Medulla oblongata (tissue), 1 donor: Measurements from ENCODE around the gene RARRES1.

ENCODE experiments used
- DNase-seq: peaks from one replicate; pipeline ENCODE4 v3.0.0-alpha.2; 2015; ENCODE audit errors: extremely low spot score

The RARRES1 gene, protein sequence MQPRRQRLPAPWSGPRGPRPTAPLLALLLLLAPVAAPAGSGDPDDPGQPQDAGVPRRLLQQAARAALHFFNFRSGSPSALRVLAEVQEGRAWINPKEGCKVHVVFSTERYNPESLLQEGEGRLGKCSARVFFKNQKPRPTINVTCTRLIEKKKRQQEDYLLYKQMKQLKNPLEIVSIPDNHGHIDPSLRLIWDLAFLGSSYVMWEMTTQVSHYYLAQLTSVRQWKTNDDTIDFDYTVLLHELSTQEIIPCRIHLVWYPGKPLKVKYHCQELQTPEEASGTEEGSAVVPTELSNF

DNA sequence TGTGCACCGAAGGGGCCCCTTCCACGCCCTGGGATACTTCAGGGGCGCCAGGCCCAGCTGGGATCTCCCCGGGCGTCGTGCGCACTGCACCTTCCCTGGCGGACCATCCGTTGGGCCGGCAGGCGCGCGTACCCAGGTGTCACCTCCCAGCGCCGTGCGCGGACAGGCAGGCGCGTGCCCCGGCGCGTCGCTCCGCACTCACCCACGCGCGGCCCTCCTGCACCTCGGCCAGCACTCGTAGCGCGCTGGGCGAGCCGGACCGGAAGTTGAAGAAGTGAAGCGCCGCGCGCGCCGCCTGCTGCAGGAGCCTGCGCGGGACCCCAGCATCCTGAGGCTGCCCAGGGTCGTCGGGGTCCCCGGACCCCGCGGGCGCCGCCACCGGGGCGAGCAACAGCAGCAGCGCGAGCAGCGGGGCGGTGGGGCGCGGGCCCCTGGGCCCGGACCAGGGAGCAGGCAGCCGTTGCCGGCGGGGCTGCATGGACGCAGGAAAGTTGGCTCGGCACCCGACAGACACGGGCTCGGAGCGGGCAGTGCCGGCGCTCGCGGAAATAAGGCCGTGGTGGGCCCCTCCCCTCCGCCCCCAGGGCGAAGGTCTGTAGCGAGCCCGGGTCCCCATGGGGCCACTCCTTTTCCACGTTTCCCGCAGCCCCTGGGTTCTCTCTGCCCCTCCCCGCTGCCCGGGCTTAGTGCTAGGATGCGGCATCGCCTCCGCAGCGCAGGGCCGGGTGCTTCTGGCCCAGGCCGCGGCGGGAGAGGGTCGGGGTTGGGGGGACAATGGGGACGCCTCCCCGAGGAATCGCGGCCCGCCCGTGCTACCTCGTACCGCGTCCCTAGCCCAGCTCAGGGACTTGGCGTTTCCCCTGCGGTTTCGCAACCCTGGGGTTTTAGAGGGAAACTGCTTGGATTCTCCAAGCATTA lies at the start of gene RARRES1:
Gene RARRES1, minus strand, starts transcription at position 520 of the 918 bp plus-strand sequence. Its CDS starts 42 bp downstream, at position 478.
- DNase-seq, result peak; percentile 54

DNA sequence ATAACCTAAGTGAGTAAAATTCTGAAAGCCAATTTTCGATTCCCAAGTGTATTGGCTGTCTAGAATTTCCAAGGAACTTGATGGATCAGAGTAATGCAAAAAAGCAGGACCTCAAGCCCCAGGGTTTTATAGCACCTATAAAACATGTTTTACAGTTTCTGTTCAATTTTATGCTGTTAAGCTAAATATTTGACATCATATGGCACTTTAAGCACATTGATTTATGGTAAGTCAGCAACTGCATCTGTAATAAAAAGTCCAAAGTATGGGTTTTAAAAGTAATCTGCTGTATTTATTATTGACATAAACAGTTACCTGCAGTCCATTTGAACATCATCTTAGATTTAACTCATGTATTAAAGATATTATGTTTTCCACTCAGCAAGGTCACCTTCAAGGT lies 49.6 kb upstream of the RARRES1 start:
- no peak for DNase-seq

DNA sequence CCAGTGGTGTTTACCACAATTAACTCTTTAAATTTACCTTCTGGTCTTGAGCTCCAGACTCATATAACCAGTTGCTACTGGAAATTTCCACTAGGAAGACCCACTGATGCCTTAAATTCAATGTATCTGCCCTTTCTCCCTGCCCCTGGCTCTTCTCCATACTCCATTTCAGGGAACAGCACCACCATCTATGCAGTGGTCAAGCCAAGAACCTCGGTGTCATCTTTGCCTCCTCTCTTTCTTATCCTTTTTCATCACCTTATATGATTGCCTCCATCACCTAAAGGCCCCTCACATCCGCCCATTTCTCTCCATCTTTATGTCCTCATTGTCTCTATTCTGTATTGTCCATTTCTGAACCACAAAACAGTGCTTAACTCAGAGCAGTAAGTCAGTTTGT lies 48.9 kb upstream of the RARRES1 start:
- no peak for DNase-seq

DNA sequence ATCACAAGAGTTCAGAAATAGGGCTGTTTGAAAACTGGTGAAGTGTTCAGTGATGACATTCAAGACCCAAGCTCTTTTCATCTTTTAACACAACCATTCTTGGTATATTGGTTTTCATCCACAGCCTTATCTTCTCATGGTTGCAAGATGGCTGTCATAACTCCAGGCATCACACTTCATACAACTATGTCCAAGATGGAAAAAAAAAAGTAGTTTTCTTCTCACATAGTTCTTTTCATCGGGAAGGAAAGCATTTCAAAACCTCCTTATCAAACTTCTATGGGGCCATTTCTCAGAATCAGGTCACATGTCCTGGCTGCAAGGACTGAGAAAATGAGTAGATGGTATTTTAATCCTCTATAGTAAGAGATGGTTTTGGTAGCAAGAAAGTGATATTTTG lies 48.5 kb upstream of the RARRES1 start:
- DNase-seq, result no peak

DNA sequence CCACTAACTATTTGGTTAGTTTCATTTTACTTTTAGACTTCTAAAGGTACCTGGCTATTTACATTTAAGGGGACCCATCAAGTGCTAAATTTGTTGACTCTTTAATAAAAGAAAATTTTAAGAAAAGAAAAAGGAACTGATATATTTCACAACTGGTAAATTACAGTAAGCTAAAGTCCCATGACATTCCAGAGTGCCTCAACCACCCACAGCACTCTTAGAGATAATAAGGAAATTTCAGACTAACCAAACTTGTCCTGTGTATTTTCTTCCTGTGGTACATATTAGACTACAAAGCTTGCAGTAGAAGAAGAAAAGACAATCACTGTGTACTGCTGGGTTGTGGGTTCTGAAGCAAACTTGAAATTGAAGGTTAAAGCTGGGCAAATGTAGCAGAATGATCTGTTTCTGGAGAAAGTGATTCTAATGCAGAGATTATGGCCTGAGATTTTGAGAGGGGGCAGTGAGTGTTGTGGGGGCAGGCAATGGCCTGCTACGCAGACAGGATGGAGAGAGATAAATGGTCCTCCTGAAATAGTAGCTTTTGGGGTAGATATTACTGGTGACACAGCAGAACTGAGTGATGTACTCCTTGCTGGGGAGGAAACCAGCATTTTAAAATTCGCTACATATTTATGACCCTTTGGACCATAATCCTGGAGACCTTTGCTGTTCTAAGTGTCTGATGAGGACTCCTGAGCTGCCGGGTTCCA lies 45.1 kb upstream of the RARRES1 start:
- no peak for DNase-seq

DNA sequence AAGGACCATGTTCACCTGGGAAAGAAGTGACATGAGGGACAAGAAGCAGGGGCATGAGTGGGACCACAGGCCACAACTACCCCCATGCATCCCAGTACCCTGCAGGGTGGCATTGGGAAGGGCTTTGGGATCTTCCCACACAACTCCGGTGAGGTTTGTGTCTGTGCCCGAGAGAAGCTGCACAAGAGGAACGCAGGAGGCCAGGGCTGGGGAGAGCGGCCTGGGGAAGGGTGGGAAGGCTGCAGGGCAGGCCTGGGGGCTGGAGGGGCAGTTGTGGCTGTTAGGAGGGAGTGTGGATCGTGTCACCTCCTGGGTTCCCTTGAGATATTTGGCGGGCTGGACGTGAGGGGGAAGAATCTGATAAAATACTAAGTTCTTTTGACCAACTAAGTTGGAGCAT lies 44.3 kb upstream of the RARRES1 start:
- DNase-seq, result no peak

DNA sequence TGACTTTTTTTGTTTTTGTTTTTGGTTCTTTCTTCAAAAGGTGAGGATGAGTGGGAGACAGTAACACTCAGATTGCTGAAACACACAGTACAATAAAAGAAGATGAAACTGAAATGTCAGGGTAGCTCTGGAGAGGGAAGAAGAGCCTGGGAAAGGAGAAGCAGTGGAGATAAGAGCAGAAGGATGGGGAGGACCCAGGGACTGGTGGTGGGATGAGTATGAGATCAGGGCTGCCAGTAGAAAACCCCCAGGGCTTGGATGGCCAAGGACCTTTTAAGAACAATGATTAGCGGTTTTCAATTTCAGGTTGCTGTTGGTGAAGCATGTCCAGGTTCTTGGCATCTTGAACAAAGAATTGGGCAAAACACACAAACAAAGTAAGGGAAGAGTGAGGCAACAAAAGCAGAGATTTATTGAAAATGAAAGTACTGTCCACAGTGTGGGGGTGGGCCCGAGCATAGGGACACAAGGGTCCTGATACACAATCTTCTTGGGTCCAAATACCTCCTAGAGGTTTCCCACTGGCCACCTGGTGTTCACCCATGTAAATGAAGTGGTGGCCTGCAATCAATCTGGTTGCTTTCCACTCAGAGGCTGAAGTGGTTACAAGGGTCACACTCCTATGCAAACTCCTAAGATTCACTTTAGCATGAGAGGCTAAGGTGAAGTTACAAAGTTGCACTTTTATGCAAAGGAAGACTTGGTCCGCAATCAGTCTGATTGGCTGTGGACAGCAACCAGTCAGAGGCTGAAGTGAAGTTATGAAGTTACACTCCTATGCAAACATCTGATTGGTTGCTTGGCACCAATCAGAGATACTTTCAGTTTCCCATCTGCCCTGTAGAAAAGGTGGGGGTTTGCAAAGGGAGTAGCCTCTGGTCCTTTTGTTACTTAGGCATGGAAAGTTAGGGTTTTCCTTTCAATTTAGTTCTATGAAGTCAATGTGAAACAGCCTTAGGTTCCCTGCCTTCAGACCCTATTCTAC lies 43.5 kb upstream of the RARRES1 start:
- no peak for DNase-seq

DNA sequence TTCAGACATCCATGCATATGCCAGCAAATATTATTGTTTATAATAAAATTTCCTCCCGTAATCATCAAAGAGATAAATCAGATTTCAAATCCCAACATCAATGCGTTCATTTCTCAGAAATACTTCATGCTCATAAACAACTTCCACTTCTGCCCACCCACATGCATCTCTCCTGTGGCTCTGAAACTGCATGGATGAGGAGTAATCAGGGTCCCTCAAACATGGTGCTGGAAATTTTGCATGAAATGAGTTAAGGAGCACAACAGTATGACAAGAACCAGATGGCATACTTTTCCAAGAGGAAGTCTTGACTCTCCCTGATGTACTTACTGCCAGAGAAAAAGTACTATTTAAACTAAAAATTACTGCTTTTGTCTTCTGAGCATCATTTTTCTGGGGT lies 42.7 kb upstream of the RARRES1 start:
- no peak for DNase-seq

DNA sequence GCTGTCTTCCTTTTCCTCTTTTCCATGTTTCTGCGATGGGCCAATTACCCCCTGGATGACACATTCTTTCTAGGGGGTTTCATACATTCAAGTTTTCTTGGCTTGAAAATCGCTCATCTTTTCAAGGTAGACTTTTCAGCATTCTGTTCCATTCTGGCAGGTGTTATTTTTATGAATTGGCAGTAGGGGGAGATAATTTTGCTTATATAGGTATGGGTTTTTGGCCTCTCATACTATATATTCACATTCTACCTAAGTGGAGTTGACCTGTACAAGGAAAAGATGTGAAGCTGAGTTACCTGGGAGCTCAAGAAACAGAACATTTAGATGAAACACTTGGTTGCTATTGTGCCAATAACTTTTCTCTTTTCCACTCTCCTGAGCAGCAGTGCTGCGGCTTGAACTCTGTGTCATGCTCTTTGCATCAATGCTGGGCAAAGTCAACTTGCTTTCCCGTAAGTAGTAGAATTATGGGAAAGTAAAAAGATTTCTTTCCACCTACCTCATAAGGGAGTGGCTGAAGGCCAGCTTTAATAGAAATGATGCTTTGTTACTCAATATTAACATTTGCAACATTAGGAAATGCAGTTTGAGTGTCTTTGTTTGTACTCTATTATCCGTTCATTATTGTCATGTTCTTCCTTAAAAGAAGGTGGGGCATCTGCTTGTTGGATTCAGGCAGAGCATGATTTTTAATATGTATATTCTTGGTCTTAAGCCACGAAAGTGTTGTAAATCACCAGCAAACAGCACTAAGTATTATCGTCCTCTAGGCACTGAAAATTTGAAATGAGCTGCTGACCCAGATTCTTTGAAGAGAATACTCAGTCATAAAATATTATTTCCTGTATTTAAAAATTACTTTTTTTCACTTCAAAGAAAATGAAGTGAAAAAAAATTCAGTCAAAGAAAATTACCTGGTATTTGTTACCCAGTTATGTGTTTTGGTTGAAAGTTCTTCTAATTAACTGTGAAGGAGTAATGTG lies 41.9 kb upstream of the RARRES1 start:
- DNase-seq, result no peak

DNA sequence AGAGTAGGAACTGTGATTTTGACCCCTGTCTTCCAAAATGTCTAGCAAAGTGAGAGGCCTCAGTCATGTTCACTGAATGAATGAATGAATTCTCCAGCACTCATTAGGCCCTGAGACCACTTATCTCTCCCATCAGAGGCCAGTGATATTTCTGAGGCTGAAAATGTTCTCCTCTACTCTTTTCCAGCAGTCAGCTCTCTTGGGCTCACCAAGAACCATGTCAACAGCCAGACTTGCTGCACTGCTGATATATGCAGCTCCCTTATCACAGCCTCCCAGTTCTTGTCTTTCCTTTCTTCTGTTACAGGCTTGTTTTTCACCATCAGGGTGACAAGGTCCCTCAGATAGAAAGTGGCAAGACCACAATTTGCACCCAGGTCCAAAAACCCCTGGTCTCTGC lies 40.9 kb upstream of the RARRES1 start:
- DNase-seq, result no peak

DNA sequence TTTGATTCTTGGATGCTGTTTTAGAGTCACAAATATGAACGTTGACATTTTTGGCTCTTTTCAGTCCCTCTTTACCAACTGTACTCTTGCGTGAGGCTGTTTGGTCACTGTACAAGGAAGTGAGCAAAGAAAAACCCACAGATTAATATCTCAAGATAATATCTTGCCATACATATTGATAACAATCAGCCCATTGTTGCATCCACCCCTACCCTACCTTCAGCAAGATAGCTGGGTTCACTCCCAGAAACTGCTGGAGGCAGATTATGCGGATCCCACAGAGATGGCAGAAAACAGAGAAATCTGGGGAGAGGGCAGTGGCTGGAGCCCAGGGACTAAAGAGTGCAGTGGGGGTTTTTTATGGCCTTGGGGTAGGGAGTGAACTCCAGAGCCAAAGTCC lies 39.7 kb upstream of the RARRES1 start:
- no peak for DNase-seq

DNA sequence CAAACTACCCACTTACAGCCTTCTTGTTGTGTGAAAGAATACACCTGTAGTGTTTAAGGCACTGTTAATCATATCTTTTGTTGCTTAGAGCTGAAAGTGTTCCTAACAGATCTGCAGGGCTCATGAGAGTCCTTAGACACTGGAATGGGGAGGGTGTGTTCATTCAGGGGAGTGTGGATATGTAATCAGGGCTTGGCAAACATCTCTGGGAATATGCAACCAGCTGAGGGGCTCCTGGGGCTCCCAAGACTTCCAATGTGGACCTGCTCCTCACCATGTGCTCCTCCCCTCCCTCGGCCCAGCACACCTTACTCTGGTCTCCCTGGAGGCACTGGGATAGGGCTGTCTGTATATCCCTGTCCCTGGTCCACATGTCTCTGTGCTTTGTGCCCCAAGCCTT lies 39.3 kb upstream of the RARRES1 start:
- no peak for DNase-seq

DNA sequence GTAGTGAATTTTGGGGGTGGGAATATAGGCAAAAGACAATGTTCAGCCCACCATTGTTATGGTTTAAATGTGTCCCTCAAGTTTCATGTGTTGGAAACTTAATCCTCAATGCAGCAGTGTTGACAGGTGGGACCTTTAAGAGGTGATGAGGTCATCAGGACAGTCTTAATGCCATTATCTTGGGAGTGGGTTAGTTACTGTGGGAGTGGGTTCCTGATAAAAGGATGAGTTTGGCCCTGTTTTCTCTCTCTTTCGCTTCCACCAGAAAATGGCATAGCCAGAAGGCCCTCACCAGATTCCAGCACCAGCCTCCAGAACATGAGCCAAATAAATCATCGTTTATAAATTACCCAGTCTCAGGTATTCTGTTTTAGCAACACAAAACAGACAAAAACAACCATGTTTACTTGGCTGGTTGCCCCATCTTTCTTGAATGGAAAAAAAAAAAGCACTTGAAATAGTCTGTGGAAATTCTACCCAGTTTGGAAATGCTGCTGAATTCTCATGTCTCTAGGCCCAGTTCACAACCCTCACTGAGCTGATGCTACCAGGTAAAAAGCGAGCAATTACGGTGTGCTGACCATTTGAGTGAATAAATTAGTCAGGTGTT lies 38.6 kb upstream of the RARRES1 start:
- DNase-seq, result no peak

DNA sequence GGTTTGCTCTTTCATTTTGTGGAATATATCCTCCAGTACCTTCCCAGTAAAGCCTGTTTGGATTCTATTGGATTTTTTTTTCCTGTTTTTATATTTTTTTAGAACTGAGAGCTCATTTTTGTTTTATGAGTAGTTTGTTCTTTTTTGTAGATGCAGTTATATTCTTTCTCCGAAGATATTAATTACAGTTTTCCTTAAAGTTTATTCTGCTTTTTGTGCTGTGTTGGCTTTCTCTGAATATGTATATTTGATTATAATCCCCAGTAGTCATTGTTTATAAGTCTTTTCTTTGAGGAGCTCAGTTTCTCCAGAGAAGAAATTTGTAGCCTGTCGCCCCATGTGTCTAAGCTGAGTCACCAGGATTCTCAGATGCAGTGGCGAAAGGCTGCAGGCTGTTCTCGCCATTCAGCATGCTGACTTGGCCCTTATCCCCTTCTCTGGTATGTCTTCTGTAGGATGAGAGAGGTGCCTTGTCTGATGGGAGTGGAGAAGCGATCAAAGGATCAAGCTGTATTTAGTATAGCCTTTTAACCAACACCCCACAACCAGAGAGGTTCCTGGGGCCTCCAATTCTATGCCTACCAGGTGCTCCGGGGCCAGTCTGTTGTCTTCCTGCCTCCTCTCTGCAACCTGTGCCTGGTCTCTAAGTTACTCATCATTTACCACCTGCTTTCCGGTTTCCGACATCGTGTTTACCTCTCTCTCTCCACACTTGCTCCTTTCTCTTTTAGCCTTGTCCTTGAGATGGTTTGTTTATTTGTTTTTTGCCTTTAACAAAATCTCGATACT lies 37.9 kb upstream of the RARRES1 start:
- no peak for DNase-seq

DNA sequence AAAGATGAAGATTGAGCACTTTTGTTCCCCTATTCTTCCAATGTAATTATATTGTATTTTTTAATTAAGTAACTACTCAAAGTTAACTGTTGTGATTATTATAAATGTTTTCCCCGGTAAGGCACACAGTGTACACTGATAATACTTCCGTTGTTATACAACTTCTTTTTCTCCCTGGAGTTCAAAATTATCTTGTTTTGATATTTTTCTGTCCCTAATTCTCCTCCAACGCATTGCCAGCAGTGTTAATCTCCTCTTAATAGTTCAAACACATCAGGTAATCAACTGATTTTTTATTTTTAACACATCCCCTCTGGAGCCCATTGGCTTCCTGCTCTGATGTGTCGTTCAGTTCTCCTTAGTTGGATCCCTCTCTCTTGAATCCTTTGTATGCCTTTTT lies 37.3 kb upstream of the RARRES1 start:
- no peak for DNase-seq

DNA sequence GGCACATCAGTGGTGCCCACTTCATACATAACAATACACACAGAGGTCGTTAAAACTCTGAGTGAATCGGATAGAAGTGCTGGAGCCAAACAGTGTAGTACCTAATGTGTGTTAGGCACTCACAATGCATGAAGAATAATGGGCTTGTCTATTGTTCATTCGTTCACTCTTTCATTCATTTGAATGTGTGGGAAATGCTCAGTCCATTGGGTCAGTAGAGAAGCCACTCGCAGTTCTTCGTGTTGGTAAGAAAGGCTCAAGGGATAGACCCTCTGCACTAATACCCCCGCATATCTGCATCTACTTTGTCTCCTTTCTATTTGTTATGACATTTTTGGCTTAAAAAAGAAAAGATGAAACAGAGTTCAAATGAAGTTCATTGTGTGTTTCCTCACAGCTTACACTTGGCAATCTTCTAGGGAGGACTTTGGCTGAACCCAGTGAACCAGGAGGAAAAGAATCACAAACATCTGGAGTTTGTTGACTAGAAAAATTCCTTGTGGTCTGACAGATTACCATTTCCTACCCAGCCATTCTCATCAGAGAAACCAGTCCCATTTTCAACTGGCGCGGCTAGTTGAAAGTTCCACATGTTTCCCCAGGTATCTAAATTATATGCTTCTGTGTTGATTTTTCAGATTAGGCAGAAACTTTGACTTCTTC lies 36.8 kb upstream of the RARRES1 start:
- DNase-seq, result peak; percentile 18

DNA sequence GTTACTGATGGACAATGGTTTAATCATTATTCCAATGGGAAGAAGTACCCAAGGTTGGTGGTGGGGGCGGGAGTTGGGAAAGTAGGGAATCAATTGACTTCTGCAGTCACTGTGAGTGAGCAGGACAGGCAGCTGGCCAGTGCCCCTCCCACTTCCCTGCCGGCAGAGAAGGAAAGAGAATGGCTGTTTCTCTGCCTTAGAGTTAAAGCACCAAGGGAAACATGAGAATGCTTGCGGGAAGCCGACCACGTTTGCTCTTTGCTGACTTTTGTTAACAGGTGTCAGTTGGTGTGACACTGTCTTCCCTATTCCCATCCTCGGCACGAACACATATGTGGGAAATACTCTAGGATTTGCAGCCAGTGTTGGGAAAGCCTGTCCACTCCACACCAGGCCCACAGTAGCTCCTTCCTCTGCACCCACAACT lies 36.1 kb upstream of the RARRES1 start:
- DNase-seq, result peak; percentile 33

DNA sequence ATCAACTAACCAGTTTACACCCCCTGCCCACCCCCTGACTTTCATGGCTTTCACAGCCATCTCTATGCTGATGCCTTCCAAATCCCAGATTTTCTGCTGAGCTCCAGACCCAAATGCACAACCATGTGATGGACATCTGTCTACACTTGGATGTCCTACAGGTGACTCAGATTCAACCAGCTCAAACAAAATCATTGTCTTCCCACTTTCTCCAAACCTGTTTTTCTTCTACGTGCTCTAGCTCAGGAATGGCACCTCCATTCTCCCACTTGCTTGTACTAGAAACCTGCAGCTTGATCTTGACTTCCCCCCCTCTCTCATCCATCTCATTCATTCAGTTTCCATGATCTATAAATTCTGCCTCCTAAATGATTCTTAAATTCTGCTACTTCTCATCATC lies 34.1 kb upstream of the RARRES1 start:
- no peak for DNase-seq
